Panc1 (cell line): Measurements from ENCODE around the gene TMEM222.

Experiments
- POLR2AphosphoS5 ChIP-seq: IDR thresholded peaks from 2 replicates; pipeline ENCODE4 v1.6.1; 2012; ENCODE audit warnings: mild to moderate bottlenecking, low read depth, low read length, moderate library complexity
- REST ChIP-seq, 2 experiments: IDR thresholded peaks; 2 replicates each; pipeline ENCODE4 v1.6.1; 2011 to 2012; ENCODE audit warnings: low read depth in 2 of 2, control low read depth in 1 of 2, low read length in 1 of 2, mild to moderate bottlenecking in 1 of 2, moderate library complexity in 1 of 2; ENCODE audit not compliant: insufficient read depth in 1 of 2
- TF ChIP-seq, protein P1 (sequence below): fragments of 450-650 bp; IDR thresholded peaks from 2 replicates; pipeline ENCODE4 v1.5.1; 2017; ENCODE audit warnings: mild to moderate bottlenecking

DNA sequence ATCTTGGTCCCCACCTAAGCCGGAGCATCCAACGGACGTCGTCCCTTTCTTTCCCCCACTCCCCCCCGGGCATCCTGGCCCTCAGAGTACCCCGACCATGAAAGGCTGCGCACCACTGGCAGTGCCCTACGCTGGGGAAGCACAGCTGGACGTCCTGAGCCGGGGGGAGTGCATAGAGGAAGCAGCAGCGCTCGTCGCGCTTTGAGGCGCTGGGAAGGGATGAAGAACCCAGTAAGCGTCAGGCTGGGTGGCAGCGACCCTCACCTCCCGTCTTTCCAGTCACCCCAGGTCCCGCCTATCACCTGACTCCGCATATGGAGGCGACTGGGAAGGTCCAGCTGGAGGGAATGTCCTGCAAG lies 39.1 kb downstream of the TMEM222 start:
- no peak for TF ChIP-seq POLR2AphosphoS5
- TF ChIP-seq, protein P1, sequence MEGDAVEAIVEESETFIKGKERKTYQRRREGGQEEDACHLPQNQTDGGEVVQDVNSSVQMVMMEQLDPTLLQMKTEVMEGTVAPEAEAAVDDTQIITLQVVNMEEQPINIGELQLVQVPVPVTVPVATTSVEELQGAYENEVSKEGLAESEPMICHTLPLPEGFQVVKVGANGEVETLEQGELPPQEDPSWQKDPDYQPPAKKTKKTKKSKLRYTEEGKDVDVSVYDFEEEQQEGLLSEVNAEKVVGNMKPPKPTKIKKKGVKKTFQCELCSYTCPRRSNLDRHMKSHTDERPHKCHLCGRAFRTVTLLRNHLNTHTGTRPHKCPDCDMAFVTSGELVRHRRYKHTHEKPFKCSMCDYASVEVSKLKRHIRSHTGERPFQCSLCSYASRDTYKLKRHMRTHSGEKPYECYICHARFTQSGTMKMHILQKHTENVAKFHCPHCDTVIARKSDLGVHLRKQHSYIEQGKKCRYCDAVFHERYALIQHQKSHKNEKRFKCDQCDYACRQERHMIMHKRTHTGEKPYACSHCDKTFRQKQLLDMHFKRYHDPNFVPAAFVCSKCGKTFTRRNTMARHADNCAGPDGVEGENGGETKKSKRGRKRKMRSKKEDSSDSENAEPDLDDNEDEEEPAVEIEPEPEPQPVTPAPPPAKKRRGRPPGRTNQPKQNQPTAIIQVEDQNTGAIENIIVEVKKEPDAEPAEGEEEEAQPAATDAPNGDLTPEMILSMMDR, result no peak
- no peak for TF ChIP-seq REST (IDR thresholded peaks at IDR 0.05; ENCODE audit: insufficient read depth in 1 of 2, low read depth in 2 of 2, low read length in 1 of 2)
